Aorta (tissue), 5 donors: ENCODE results near the gene SURF6. TPM values are rescaled to one million over a fixed set of nuclear protein-coding genes. Genes with fewer than 3 reads are reported as not detected.
"Not testable (repeated sequence)": the region's sequence is repeated elsewhere in the genome, so short reads cannot be mapped to it uniquely, and the experiment has no call there.

ENCODE experiments used
- ATAC-seq: fragments of 200-7000 bp; cut with Tn5 transposase; one replicate; pipeline ENCODE4 v1.9.1; 2022; ENCODE audit warnings: moderate library complexity; ENCODE audit not compliant: low FRiP score
- DNase-seq, 2 donors: peaks; one replicate each; pipeline ENCODE4 v3.0.0-alpha.2; 2020
- H3K27ac ChIP-seq, 2 donors: one replicate each; pipeline ENCODE4 v1.5.1; 2013; ENCODE audit warnings: low read length in 2 of 2, mild to moderate bottlenecking in 2 of 2, moderate library complexity in 2 of 2, control low read depth in 1 of 2, inconsistent platforms in 1 of 2, low read depth in 1 of 2
- H3K27me3 ChIP-seq, 2 donors: one replicate each; pipeline ENCODE4 v1.6.1; 2013; ENCODE audit warnings: control low read depth in 1 of 2, low read length in 1 of 2, mild to moderate bottlenecking in 1 of 2, moderate library complexity in 1 of 2; ENCODE audit not compliant: insufficient read depth in 2 of 2, control insufficient read depth in 1 of 2
- H3K36me3 ChIP-seq, 2 donors: one replicate each; pipeline ENCODE4 v1.6.1; 2013; ENCODE audit warnings: control low read depth in 1 of 2, low read length in 1 of 2, mild to moderate bottlenecking in 1 of 2; ENCODE audit not compliant: insufficient read depth in 2 of 2, control insufficient read depth in 1 of 2
- H3K4me1 ChIP-seq, 2 donors: one replicate each; pipeline ENCODE4 v1.6.1; 2013; ENCODE audit warnings: low read length in 2 of 2, control low read depth in 1 of 2, mild to moderate bottlenecking in 1 of 2, moderate library complexity in 1 of 2; ENCODE audit not compliant: insufficient read depth in 2 of 2, control insufficient read depth in 1 of 2
- H3K4me3 ChIP-seq, 2 donors: one replicate each; pipeline ENCODE4 v1.5.1; 2013; ENCODE audit warnings: low read length in 2 of 2, control low read depth in 1 of 2, mild to moderate bottlenecking in 1 of 2
- H3K9me3 ChIP-seq: one replicate; pipeline ENCODE4 v1.6.1; 2013; ENCODE audit warnings: mild to moderate bottlenecking, low read length; ENCODE audit not compliant: control insufficient read depth
- WGBS, 2 donors: extraction: QIAGEN DNeasy Blood & Tissue Kit; methylation state at CpG; one replicate each; pipeline ENCODE4 v1.1.7; 2013; 5-methylcytosine and 5-hydroxymethylcytosine counted together
- intact Hi-C, 2 donors: fragments of 100-400 bp; cut with DNase I; formaldehyde crosslinking; loops; one replicate each; pipeline versions ENCODE4 v1.14.2 to v1.15.0; 2022
- polyA plus RNA-seq, 2 donors: library from polyadenylated mRNA; stranded (reverse); fragments of 200-250 nt; gene quantifications; one replicate each; pipeline ENCODE4 v1.2.3, GENCODE V29; 2013
- total RNA-seq, 2 donors: library from RNA; stranded (reverse); fragmentation: NEBNext Ultra II Directional; extraction: Animal tissue kit (Norgen Biotek cat#: 25700); gene quantifications; one replicate each; pipeline ENCODE4 v1.2.1, GENCODE V29; 2021
- donor health status: healthy with polysubstance abuse.
- donor health status: Bipolar disorder and iron deficiency.
- donor health status: DM: no; HTN: no; CAD: no.
- donor health status: DM: no; HTN: no; CAD: no.
- donor health status: DM: yes; HTN: yes; CAD: no.

Gene SURF6
- total and polyA plus RNA-seq, 4 donors: 13.3 to 23.6 (median 16.0) TPM

DNA sequence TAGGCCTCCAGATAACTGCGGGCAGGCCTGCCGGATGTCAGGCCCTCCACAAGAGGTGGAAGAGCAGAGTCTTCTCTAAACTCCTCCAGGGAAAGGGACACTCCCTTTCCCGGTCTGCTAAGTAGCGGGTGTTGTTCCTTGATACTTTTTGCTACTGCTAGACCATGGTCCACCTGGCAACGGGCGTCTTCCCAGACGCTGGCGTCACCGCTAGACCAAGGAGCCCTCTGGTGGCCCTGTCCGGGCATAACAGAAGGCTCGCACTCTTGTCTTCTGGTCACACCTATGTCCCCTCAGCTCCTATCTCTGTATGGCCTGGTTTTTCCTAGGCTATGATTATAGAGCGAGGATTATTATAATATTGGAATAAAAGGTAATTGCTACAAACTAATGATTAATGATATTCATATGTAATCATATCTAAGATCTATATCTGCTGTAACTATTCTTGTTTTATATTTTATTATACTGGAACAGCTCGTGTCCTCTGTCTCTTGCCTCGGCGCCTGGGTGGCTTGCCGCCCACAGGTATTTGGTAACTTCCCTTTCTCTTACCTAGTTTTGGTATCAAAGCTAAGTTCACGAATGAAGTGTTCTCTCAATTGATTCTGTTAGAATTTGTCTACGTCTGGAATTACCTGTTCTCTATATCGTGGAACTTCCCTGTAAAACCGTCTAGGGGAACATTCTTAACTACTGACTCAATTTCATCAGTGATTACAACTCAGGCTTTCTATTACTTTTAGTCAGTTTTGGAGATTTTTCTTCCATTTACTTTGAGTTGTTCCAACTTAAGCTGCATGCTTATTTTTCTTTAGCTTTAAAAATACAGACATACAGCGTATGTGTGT is 6.5 kb downstream of the SURF6 start:
- ATAC-seq, H3K4me1 ChIP-seq, intact Hi-C loops, H3K27me3 ChIP-seq, H3K9me3 ChIP-seq, H3K27ac ChIP-seq, H3K4me3 ChIP-seq, H3K36me3 ChIP-seq: not testable (repeated sequence)
- WGBS, 2 donors: 55 to 59% methylated on average over 21 of the region's 21 CpGs
- peak; percentile 43 to 49 for DNase-seq

DNA sequence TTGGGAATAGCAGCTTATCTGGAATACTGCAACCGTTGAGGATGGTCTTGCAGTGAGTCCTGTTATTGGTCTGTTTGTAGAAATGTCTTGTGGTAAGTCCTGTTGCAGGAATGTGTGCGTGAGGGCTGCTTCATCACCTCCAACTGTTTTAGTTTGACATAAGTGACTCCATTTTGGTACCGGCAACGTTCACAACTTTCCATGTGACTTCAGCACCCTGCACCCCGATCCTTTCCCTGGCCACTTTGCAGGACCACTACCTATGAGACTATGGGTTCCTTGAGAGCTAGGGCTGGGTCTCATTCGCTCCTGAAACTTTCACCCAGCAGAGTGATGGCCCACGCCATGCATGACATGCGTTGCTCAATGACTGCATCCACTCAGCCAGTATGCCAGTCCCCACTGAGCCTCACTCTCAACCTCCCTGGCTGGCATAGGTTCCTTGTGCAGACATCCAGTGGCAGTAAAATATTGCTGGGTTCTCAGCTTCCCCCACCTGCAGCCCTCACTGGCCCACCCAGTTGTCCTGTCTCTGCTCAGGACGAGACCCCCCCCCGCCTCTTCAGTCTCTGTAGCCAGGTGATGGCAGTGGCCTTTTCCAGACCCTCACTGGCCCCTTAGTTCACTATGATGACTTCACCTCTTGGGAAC is 8.0 kb downstream of the SURF6 start:
- peak in 1 of 2 donors; percentile 11 for DNase-seq
- H3K36me3 ChIP-seq: peaks cover 0 to 4% of the 10 kb centered on the region in 2 donors
- H3K27ac ChIP-seq: no peak overlapping the region
- H3K27me3 ChIP-seq: no peaks in the 10 kb centered on the region
- no peaks in the 10 kb centered on the region for H3K4me1 ChIP-seq
- H3K4me3 ChIP-seq: no peak overlapping the region
- no peak for ATAC-seq
- intact Hi-C loops: no loop called here
- no peaks in the 10 kb centered on the region for H3K9me3 ChIP-seq
- WGBS, 2 donors: 87 to 90% methylated on average over 10 of the region's 10 CpGs

DNA sequence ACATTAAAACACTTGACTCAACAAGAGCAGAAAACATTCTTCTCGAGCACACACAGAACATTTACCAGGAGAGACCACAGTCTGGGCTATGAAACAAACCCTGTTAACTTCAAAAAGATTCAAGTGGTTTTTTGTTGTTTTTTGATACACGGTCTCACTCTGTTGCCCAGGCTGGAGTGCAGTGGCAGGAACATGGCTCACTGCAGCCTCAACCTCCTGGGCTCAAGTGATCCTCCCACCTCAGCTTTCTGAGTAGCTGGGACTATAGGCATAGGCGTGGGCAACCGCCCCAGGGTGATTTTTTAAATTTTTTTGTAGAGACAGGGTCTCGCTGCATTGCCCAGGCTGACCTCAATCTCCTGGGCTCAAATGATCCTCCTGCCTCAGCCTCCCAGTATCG is 9.0 kb downstream of the SURF6 start:
- H3K4me1 ChIP-seq, ATAC-seq, H3K36me3 ChIP-seq, H3K9me3 ChIP-seq, H3K27me3 ChIP-seq, intact Hi-C loops, H3K27ac ChIP-seq, H3K4me3 ChIP-seq: not testable (repeated sequence)
- WGBS, 2 donors: 80 to 84% methylated on average over 6 of the region's 6 CpGs
- peak in 1 of 2 donors; percentile 13 for DNase-seq

DNA sequence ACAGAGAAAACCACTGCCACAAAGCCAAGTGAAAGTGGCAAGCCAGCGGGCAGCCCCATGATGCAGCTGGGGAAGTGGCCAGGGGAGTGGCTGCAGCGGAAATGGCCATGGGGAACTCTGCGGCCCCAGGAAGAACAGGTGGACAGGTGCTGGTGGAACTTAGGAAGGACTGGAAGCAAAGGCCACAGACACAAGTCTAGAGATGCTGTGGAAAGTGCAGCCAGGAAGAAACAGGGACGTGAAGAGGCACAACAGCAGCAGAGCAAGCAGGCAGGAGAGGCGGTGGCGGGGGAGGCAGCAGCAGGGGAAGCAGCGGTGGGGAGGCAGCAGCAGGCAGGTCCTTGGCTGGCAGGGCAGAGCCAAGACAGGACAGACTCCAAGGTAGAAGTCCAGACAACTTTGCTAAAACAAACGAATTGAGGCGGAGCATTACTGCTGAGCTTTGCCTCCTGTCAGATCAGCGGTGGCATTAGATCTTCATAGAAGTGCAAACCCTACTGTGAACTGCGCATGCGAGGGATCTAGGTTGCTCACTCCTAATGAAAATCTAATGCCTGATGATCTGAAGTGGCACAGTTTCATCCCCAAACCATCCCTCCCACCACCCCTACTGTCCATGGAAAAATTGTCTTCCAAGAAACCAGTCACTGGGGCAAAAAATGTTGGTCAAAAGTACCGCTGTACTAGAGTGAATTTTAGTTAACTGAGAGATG is 11.8 kb downstream of the SURF6 start:
- 84 to 87% methylated on average over 13 of the region's 13 CpGs for WGBS, 2 donors
- Histone ChIP-seq H3K4me1 (no peaks in the 10 kb centered on the region), H3K9me3 (no peaks in the 10 kb centered on the region), H3K36me3 (no peaks in the 10 kb centered on the region), H3K4me3 (no peak overlapping the region), H3K27ac (no peak overlapping the region), H3K27me3 (no peaks in the 10 kb centered on the region)
- ATAC-seq (no peak), DNase-seq (peak in 1 of 2 donors; percentile 19)
- intact Hi-C loops: no loop called here

DNA sequence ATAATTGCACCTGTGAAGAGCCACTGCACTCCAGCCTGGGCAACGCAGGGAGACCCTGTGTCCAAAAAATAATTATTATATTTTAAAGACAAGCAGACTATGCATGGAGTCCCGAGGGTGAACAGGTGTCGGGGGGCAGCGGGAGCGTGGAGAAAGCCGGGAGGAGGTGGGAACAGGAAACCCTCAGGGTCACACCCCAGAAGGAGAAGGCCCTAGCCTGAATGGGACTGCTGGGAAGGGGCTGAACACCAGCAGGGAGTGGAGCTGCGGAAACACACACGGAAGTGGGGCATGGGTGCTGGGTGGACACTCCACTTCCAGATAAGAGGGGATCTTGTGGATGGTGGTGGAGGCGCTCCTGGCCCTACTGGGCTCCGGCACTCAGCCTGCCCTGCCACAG is 12.8 kb downstream of the SURF6 start:
- Histone ChIP-seq H3K9me3 (no peaks in the 10 kb centered on the region), H3K4me3 (no peak overlapping the region), H3K27me3 (no peaks in the 10 kb centered on the region), H3K36me3 (no peaks in the 10 kb centered on the region), H3K4me1 (no peaks in the 10 kb centered on the region), H3K27ac (no peak overlapping the region)
- intact Hi-C loops: no loop called here
- ATAC-seq: no peak
- 89% methylated on average over 10 of the region's 10 CpGs for WGBS, 2 donors
- no peak for DNase-seq

DNA sequence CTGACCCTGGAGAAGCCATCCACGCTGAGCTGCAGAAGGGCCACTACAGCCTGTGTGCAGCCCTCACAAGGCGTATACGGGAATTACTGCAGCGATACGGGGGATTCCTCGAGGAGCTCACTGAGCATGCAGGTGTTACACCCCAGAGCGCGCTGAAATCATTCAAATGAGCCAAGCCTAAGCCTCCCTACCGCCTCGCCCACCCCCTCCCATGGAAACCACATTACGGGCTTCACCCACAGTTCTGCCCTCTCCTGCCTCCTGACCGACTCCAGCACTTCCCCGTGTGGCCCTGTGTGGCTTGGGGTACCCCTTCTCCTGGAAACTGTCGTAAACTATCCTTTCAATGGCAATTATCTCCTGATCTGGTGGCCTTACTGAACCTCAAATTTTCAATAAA is 13.3 kb downstream of the SURF6 start:
- Histone ChIP-seq H3K27ac (no peak overlapping the region), H3K9me3 (no peaks in the 10 kb centered on the region), H3K36me3 (no peaks in the 10 kb centered on the region), H3K4me1 (no peaks in the 10 kb centered on the region), H3K27me3 (no peaks in the 10 kb centered on the region), H3K4me3 (no peak overlapping the region)
- intact Hi-C loops: no loop called here
- WGBS, 2 donors: 83 to 85% methylated on average over 14 of the region's 14 CpGs
- no peak for DNase-seq
- ATAC-seq: no peak

DNA sequence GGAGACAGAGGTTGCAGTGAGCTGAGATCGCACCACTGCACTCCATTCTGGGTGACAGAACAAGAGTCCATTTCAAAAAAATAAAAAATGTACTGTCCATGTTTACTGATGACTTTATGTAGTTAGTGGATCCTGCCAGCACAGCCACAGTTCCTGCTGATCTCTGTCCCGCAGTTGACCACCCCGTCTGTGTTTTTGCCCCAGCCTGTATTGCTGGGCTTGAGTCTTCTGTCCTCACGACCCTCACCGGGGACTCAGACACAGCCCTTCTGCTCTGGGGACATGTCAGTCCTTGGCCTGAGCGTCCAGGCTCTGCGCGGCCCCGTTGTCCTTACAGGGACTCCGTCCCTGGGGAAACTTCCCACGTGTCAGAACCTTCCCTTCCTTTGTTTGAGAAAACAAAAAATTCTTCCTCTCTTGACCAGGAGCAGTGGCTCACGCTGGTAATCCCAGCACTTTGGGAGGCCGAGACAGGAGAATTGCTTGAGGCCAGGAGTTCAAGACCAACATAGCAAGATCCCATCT is 14.5 kb downstream of the SURF6 start:
- DNase-seq (no peak), ATAC-seq (no peak)
- Histone ChIP-seq H3K27ac (no peak overlapping the region), H3K36me3 (no peaks in the 10 kb centered on the region), H3K4me3 (no peak overlapping the region), H3K4me1 (no peaks in the 10 kb centered on the region), H3K27me3 (no peaks in the 10 kb centered on the region), H3K9me3 (no peaks in the 10 kb centered on the region)
- 77 to 79% methylated on average over 13 of the region's 13 CpGs for WGBS, 2 donors
- intact Hi-C loops: no loop called here

DNA sequence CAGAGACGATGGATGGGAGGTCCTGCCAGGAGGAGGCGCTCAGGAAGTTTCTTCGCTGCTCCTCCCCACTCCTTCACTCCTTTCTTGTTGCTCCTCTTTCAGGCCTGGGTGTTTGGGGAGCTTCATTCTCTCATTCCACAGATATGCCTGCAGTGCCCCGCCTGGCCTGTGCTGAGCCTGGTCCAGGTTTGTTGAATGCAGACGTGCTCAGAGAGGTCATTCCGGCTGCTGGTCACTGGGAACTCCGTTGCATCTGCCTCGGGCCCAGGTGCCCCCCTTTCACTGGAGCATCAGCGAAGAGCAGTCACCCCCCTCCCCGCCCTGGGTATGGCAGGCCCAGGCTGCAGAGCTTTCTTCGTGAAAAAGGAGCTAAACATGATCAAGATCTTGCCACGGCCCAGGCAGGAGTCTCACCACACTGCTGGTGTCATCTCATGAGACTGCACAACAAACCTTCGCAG is 15.5 kb downstream of the SURF6 start:
- DNase-seq (peak in 1 of 2 donors; percentile 18), ATAC-seq (no peak)
- H3K4me1 ChIP-seq: no peaks in the 10 kb centered on the region
- intact Hi-C loops: no loop called here
- H3K9me3 ChIP-seq: no peaks in the 10 kb centered on the region
- H3K4me3 ChIP-seq: no peak overlapping the region
- no peaks in the 10 kb centered on the region for H3K36me3 ChIP-seq
- WGBS, 2 donors: 77 to 80% methylated on average over 13 of the region's 13 CpGs
- H3K27me3 ChIP-seq: no peaks in the 10 kb centered on the region
- H3K27ac ChIP-seq: no peak overlapping the region
